AG04449 (cell line): Measurements from ENCODE around the gene ACSM6.

Experiments used
- CTCF ChIA-PET: fragments of 350-600 bp; formaldehyde crosslinking; extraction: SDS; loops from one replicate; lab custom pipeline; 2021; ENCODE audit warnings: antibody characterized with exemption; lab: Yijun Ruan, JAX
- POLR2A ChIA-PET: fragments of 400-600, 350-600 bp; formaldehyde crosslinking; extraction: SDS; loops from one replicate; lab custom pipeline; 2020; ENCODE audit warnings: antibody characterized with exemption, inconsistent platforms; lab: Yijun Ruan, JAX
- DNase-seq: peaks from one replicate; pipeline ENCODE4 v3.0.0-alpha.2; 2010; ENCODE audit warnings: low read depth, low spot score
- H3K4me3 ChIP-seq: 2 replicates; pipeline ENCODE4 v1.5.1; 2011; ENCODE audit warnings: low read depth, mild to moderate bottlenecking, control low read depth, low read length
- TF ChIP-seq, protein P1 (sequence below): IDR thresholded peaks from one replicate; pipeline ENCODE4 v1.5.1; 2011; ENCODE audit warnings: mild to moderate bottlenecking, moderate library complexity, low read length, control low read depth, inconsistent platforms; ENCODE audit not compliant: insufficient read depth; ENCODE audit errors: missing control alignments

Gene ACSM6

DNA sequence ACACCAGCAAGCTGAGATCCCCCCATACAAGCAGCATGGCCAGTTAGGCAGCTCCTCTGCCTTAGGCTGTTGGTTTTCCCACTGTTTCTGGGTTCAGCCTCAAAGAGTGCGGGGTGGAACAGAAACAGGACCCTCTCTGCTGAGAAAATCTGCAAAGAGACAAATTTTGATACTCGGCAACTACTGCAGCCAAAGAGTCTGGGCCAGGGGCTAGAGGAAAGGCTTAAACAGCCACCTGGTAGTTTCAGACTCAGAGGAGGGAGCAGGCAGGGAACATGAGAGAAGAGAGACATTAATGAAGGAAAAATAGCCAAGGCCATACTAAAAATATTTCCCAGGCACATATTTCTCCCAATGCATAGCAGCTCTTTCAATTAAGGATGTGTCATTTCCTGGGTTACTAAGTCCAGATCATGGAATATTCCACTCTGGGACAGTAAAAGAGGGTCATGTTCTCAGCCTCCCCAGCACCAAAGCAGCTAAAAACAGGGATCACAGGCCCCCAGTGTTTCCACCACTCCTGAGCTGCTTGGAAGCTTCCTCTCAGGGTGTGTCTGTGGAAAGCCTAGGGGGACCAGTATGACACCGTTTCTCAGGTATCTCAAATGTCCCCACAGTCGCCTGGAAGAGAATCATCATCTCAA lies 67.0 kb downstream of the ACSM6 start:
- POLR2A ChIA-PET = no interaction called here
- H3K4me3 ChIP-seq = no peak overlapping the region
- CTCF ChIA-PET = interaction anchor here (1.5 to 3.7 kb wide), 5 partner anchors 9 to 102 kb away, joined by 4 to 25 read pairs (median 7); no protein-coding TSS in a partner anchor
- TF ChIP-seq, protein P1, sequence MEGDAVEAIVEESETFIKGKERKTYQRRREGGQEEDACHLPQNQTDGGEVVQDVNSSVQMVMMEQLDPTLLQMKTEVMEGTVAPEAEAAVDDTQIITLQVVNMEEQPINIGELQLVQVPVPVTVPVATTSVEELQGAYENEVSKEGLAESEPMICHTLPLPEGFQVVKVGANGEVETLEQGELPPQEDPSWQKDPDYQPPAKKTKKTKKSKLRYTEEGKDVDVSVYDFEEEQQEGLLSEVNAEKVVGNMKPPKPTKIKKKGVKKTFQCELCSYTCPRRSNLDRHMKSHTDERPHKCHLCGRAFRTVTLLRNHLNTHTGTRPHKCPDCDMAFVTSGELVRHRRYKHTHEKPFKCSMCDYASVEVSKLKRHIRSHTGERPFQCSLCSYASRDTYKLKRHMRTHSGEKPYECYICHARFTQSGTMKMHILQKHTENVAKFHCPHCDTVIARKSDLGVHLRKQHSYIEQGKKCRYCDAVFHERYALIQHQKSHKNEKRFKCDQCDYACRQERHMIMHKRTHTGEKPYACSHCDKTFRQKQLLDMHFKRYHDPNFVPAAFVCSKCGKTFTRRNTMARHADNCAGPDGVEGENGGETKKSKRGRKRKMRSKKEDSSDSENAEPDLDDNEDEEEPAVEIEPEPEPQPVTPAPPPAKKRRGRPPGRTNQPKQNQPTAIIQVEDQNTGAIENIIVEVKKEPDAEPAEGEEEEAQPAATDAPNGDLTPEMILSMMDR = no peak
- peak; percentile 63 for DNase-seq

DNA sequence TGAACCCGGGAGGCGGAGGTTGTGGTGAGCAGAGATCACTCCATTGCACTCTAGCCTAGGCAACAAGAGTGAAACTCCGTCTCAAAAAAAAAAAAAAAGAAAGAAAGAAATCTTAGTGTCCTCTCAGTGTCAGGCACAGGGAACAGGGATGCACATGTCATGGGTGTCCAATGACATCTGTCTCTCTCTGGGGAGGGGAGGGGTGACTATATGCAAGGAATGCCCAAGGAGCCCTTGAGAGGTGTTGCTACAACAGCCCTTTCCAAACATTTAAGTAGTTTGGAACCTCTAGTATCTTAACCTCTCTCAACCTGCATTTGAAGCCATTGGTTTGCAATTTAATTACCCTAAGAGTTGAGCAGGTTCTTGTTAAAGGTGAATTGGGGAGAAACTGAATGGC lies 67.9 kb downstream of the ACSM6 start:
- POLR2A ChIA-PET = no interaction called here
- no peak for DNase-seq
- H3K4me3 ChIP-seq = no peak overlapping the region
- TF ChIP-seq, protein P1 = no peak
- CTCF ChIA-PET = interaction anchor here (1.3 to 3.7 kb wide), 4 partner anchors 8 to 101 kb away, joined by 4 to 25 read pairs (median 6); no protein-coding TSS in a partner anchor

DNA sequence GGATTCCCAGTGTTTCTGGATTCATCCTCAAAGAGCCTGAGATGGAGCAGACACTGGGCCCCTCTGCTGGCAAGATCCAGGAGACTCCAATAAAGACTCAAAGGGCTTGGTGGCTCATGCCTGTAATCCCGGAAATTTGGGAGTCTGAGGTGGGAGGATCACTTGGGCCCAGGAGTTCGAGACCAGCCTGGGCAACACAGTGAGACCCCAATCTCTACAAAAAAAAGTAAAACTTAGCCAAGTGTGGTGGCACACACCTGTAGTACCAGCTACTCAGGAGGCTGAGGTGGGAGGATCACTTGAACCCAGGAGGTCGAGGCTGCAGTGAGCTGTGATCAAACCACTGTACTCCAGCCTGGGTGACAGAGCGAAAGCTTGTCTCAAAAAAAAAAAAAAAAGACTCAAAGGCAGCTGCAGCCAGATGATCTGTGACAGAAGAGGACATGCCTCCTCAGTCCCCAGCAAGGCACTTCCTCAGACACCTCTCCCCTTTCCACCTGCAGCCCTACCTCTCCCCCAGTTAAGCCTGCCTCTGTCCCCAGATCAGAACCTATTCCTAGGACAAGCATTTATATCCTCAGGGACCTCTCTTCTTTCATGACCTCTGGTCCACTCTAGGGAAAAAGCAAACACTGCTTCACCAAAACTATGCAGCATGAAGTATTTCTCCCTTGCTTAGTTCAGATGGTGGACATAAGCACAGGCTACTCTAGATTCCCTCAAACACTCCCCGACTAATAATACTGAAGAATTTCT lies 68.9 kb downstream of the ACSM6 start:
- TF ChIP-seq, protein P1 = no peak
- DNase-seq = no peak
- POLR2A ChIA-PET = no interaction called here
- CTCF ChIA-PET = interaction anchor here (1.3 to 2.2 kb wide), 2 partner anchors 11 to 20 kb away, joined by 4 read pairs; no protein-coding TSS in a partner anchor
- no peak overlapping the region for H3K4me3 ChIP-seq

DNA sequence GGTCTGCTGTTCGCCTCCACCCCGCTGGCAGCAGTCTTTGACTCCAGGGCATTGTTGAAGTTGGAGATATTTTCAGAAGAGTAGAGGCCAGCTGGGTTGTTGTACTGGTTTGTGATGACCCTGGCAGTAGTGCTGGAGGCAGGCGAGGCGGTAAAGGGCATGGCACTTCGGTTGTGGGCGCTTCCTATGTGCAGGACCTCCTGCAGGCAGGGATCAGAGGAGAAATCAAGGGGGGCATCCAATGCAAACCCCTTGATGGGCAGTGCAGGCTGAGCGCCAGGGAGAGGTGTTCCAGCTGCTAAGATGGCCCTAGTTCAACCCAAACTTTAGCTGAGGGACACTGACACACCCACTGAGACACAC lies 69.8 kb downstream of the ACSM6 start:
- no peak overlapping the region for H3K4me3 ChIP-seq
- POLR2A ChIA-PET = no interaction called here
- CTCF ChIA-PET = interaction anchor here (1.2 to 2.5 kb wide), 3 partner anchors 10 to 17 kb away, joined by 3 to 18 read pairs (median 4); no protein-coding TSS in a partner anchor
- TF ChIP-seq, protein P1 = no peak
- no peak for DNase-seq

DNA sequence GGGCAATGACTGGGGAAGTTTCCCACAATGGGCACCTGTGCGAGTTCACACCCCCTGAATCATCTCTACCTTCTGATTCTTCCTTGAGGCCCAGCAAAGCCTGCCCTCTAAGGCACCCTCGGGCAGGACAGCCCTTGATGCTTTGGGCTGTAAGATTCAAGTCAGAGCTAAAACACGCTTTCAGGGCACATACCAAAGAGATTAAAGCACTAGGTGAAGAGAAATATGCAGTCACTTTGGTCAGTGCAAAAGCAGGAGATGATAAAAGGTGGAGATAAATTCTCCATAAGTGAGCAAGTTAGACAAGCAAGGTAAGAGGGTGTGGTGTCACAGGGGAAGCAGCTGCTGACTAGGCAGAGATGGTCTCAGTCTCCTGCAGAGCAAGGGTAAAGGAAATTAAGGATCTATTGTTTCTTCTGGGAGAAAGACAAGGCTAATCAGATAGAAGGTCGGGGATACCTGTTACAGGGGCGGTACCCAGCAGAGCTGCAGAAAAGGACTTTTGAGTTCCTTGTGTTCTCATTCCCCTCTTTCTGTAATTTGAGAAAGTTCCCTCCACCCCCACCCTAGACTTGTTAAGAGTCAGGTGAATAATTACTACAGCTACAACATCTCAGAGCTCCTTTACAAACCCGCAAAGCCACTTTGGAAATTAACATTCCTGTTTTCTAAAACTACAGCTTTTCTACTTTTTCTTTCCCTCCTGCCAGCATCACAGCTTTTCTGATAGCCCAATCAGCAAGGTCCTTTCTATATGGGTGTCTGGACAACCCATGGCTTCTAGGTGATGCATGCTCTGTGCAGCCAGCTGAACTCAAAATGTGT lies 70.4 kb downstream of the ACSM6 start:
- ChIA-PET POLR2A (no interaction called here), CTCF (interaction anchor here (1.2 to 2.5 kb wide), 4 partner anchors 10 to 21 kb away, joined by 3 to 18 read pairs (median 4); no protein-coding TSS in a partner anchor)
- DNase-seq = no peak
- H3K4me3 ChIP-seq = no peak overlapping the region
- TF ChIP-seq, protein P1 = no peak

DNA sequence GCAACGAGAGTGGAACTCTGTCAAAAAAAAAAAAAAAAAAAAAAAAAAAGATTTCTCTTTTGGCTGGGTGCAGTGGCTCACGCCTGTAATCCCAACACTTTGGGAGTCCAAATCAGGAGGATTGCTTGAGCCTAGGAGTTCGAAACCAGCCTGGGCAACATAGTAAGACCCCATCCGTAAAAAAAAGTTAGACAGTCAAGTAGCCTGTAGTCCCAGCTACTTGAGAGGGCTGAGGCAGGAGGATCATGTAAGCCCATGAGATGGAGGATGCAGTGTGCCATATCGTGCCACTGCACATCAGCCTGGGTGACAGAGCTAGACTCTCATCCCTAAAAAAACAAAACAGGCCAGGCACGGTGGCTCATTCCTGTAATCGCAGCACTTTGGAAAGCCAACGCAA lies 71.5 kb downstream of the ACSM6 start:
- TF ChIP-seq, protein P1 = no peak
- CTCF ChIA-PET = interaction anchor here (0.6 to 2.5 kb wide), 4 partner anchors 19 to 97 kb away, joined by 3 to 18 read pairs (median 4); no protein-coding TSS in a partner anchor
- no peak overlapping the region for H3K4me3 ChIP-seq
- DNase-seq = no peak
- POLR2A ChIA-PET = no interaction called here
